Adrenal gland (tissue), 5 donors: ENCODE results near the gene KLF6.

ENCODE experiments used
- CTCF ChIP-seq, 6 experiments: fragments of 450-650 bp in 4 of 6; fragments of 200-600 bp in 2 of 6; sonication (generic) in 1 of 6; IDR thresholded peaks; 1 replicate in 5 of 6; 2 replicates in 1 of 6; pipeline versions ENCODE4 v1.5.1 to v1.8.0; 2016 to 2021; ENCODE audit warnings: antibody characterized with exemption in 6 of 6, mild to moderate bottlenecking in 2 of 6, moderate library complexity in 1 of 6
- POLR2A ChIP-seq, 2 donors: fragments of 450-650 bp; IDR thresholded peaks; one replicate each; pipeline ENCODE4 v1.6.1; 2017; ENCODE audit warnings: antibody characterized with exemption in 2 of 2, mild to moderate bottlenecking in 2 of 2, moderate library complexity in 1 of 2
- donor health status: DM: no; HTN: no; CAD: no.

GRCh38 chr10:3779158-3779741, 5.8 kb downstream of the KLF6 start:
- no peak for TF ChIP-seq CTCF (IDR thresholded peaks at IDR 0.05)
- TF ChIP-seq POLR2A (IDR thresholded peaks at IDR 0.05), result peak in 1 of 2 donors; percentile 5
